Astrocyte of the hippocampus (primary cell): ENCODE data around the gene GAMT.
A peak's percentile ranks its signal among the peaks of the same experiment; 100 is the strongest.
"Not testable (repeated sequence)": the region's sequence is repeated elsewhere in the genome, so short reads cannot be mapped to it uniquely, and the experiment has no call there.

ENCODE experiments used
- DNase-seq: peaks from one replicate; pipeline ENCODE4 v3.0.0; 2011; ENCODE audit warnings: low read depth, low spot score

GAMT gene

GRCh38 chr19:1433119-1434039, 32.0 kb upstream of the GAMT start:
- DNase-seq, result no peak

GRCh38 chr19:1432507-1432887, 31.2 kb upstream of the GAMT start:
- no peak for DNase-seq

- no peak for DNase-seq
Measured at GRCh38 chr19:1431759-1432506, 30.6 kb upstream of the GAMT start.

DNA sequence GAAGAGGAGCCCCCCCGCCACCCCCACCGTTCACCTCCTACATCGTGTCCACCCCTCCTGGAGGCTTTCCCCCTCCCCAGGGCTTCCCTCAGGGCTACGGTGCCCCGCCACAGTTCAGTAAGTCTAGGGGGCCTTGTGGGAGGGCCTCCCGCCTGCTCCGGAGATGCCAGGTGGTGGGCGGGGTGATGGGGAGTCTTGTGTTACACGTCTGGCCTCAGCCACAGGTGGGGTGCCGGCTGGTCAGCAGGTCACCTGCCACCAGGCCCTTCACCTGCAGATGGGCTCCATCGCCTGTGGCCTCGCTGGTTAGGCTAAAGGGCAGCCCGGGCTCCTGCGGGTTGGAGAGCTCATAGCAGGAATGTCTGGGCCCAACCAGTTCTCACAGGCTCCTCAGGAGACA, 28.9 kb upstream of the GAMT start:
- DNase-seq, result no peak

- DNase-seq, result no peak
Measured at GRCh38 chr19:1429750-1430149, 28.4 kb upstream of the GAMT start.

DNA sequence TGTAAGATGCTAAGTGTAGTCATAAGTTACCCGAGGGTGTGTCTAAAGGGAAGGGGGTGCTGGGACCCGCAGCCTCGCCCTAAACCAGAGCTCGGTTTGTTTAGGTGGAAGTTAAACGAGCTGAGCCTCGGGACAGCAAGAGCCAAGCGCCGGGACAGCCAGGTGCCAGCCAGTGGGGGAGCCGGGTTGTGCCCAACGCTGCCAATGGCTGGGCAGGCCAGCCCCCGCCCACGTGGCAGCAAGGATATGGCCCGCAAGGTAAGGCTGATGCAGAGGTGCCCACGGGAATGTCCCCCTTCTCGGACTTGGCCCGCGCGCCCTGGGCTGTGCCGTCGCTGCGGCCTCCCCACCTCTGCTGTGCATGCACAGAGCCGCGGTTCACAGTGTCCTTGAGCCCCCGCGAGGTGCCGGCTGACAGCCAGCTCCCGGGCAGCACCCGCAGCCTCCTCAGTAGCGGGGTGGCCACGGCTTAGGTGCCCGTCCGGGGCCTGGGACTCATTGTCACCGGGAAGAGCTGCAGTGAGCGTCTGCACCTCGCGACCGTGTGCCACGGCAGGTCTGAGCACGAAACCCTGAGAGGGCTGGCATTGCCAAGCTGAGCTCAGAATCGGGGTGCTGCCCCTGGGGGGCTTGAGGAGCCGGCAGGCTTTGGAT, 27.5 kb upstream of the GAMT start:
- DNase-seq, result no peak

- no peak for DNase-seq
Measured at GRCh38 chr19:1427221-1427920, 26.0 kb upstream of the GAMT start.

- no peak for DNase-seq
Measured at GRCh38 chr19:1426736-1427135, 25.4 kb upstream of the GAMT start.

DNA sequence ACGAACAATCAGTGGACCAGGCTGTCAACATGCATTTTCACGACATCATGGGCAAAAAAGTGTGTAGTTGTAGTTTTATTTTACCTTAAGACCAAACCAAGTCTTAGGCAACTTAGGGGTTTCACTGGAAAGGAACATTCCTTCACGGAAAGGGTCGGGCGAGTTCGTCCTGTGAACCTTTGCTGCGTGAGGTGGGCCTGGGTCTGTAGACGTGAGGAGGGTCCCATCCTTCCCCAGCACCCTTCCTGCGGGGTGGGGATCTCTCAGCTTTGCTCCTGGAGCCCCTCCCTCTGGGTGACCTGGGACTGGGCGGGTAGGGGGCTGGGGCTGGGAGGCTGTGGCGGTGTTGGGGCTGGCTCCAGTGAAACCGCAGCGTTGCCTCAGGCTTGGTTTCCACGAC, 24.6 kb upstream of the GAMT start:
- no peak for DNase-seq

DNA sequence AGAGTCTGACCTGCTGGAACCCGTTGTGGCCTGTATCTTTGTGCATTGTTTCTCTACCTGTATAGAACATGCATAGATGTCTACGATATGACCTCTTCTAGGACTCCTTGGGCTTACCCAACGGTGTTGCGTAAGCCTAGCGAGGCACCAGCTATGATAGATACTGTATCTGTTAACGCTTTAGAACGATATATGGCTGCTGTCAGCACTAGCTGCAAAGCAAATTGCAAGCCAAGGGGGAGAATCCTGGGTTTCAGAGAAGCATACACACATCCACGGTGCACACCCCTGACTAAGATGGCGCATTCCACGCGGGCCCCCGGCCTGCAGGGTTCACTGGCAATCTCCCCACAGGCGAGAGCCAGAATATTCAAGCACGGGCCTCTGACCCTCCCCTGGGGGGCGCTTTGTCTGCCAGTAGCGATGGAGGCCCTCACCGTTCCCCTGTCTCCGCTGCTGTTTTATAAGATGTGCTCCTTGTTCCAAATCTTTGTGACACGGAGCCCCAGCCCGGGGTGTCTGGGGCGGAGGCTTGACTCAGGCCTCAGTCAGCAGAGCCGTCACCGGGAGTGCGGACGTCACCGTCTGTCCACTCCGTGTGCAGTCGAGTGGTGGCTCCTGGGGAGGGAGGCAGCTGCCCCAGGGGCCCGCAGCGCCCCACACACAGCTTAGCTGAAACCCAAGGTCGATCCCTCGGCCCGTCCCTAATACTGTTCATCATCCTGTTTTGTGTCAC, 23.9 kb upstream of the GAMT start:
- DNase-seq, result peak; percentile 36

DNA sequence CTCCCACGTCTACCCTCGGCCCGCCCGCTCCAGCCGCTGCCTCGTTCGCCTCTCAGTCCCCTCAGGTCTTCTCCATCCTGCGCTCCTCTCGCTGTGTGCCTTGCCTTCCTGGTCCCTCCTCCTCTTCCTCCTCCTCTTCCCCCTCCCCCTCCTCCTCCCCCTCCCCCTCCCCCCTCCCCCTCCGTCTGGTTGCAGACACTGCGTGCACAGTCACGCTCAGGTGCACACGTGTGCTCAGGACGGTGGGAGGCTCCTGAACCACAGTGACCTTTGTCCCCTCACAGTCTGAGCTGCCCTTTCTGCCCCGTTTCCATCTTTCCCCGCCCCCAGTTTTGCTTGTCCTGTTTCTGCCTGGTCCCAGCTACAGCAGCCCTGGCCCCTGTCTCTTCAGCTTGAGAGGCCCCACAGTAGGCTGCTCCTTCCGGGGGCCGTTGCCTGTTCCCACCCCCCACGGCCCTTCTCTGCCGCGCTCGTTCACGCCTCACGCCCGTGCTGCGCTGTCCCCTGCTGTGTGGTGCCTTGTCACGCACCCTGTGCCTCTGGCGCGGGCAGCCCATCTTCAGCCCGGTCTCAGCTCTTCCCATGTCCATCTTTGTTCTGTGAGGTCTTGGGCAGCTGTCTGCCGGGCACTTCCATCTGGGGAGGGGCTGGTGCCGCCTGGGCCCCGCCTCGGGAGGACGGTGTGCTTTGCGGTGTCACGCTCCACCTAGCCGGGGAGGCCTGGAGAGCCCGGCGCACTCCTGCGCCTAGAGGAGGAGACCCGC, 23.0 kb upstream of the GAMT start:
- no peak for DNase-seq

DNA sequence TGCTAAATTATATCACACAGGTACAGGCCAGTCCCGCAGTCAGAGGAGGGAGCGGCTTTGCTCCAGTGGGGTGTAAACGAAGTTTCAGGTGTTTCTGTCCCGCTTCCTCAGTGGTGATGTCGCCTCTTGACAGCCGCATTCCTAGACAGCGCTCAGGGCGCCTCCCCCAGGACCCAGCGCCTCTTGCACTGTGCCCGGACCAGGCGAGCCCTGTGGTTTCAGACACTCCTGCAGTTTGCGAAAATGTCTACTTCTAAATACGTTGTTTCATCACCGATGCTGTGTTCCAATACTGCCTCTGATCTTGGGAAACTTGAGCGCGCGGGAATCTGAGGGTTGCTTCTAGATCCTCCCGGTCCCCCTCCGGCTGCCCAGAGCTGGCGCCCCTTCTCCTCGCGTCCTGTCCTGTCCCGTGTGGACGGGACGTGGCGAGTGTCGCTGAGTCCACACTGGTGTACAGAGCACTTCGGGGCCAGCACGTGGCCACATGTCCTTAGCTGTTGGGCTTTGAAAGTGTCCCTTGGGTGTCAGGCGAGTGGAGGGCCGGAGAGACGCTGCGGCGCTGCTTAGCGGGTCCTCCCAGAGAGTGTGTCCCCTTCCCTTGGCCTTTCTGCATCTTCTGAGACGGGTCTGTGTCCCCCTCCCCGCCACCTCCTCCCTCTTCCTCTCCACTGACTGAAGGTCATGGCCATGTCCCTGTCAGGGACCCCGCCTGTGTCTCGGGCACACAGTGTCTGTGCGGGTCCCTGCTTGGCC, 22.3 kb upstream of the GAMT start:
- no peak for DNase-seq

DNA sequence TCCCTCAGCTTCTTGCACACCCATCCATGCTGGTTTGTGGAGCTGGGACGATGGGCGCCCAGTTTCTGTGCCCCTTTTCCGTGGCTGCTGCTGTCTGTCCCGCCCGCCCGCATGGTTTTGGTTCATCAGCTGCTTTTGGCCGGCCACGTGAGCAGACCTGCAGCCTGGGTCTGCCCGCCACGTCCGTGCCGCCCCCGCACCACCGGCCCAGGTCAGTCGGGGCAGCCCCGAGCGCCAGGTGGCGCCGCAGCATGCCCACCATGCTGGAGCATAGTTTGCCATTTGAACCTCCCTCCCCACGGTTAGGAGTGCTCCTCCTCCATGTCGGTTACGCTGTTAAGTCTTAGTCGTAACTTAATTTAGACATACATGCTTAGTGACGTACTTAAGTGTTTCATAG, 21.6 kb upstream of the GAMT start:
- DNase-seq, result no peak

- no peak for DNase-seq
Measured at GRCh38 chr19:1422360-1422759, 21.0 kb upstream of the GAMT start.

GRCh38 chr19:1421958-1422305, 20.6 kb upstream of the GAMT start:
- DNase-seq, result no peak

DNA sequence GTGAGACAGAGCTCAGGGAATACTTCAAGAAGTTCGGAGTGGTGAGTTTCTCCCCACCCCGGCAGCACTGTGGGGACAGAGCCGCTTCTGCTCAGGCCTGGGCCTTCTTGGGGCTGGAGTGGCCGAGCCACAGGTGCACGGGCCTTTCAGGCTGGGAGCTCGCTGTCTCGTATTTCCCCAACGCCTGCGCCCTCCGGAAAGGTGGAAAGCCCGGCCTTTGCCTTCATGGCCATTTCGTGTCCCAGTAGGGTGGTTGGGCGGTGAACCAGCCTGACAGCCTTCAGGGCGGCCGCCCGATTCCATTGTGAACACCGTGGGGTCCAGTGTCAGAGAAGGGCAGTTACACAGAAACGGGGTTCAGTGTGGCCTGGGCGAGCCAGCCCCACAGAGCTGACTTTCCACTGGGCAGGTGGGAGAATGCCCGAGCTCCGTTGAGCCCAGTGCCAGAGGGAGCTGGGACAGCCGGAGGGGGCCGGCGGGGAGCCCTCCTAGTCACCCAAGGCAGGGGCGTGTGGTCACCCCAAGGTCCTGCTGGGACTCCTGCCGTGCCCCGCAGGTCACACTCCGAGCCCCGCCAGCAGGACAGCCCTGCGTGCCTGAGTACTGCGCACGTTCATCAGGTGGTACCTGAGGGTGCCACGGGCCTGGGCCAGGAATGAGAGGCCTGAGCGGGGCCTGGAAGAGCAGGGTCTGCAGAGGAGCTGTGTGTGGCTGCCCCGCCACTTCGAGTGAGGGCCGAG, 20.0 kb upstream of the GAMT start:
- DNase-seq, result no peak

DNA sequence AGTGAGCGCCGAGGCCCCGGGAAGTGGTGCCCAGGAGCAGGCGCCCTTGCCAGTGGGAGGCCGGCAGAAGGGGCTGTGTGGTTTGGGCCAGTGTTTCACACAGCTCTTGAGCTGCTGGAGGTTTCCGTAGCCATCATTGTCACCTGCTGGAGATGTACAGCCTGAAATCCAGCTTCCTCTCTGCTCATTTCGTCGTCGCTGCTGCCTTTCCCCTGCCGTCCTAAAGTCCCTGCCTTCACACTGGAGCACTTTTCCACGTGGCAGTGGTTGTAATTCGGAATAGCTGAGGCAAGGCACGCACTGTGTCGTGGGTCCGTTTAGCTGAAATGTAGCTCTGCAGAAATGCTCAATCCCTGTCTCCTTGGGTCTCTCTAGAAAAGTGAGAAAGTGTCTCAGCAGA, 19.2 kb upstream of the GAMT start:
- no peak for DNase-seq

GRCh38 chr19:1420085-1420484, 18.7 kb upstream of the GAMT start:
- DNase-seq, result not testable (repeated sequence)
